ENCODE data around the gene SEC24D.

The SEC24D gene

DNA sequence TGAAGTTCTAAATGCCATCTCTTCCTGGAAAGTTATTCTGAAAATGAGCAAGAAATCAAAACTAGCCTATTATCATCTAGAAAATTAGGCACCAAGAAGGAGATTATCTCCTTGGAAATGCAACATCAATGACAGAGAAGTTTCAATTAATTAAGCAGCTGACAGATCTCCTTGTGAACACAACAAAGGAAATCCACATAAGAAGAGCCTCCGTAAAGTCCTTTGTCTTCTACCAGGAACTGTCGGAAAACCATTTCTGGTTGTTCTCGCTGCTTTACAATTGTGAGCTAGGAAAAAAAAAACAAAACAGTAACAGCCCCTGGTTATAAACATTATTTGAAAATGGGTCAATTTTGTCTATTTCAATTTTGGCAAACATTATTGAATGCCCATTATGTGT lies 112.6 kb downstream of the SEC24D start:
- no peak for DNase-seq (ENCODE audit: low spot score)
- TF ChIP-seq, protein P1, sequence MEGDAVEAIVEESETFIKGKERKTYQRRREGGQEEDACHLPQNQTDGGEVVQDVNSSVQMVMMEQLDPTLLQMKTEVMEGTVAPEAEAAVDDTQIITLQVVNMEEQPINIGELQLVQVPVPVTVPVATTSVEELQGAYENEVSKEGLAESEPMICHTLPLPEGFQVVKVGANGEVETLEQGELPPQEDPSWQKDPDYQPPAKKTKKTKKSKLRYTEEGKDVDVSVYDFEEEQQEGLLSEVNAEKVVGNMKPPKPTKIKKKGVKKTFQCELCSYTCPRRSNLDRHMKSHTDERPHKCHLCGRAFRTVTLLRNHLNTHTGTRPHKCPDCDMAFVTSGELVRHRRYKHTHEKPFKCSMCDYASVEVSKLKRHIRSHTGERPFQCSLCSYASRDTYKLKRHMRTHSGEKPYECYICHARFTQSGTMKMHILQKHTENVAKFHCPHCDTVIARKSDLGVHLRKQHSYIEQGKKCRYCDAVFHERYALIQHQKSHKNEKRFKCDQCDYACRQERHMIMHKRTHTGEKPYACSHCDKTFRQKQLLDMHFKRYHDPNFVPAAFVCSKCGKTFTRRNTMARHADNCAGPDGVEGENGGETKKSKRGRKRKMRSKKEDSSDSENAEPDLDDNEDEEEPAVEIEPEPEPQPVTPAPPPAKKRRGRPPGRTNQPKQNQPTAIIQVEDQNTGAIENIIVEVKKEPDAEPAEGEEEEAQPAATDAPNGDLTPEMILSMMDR (IDR thresholded peaks at IDR 0.05; ENCODE audit: extremely low read depth, missing control alignments) = no peak

DNA sequence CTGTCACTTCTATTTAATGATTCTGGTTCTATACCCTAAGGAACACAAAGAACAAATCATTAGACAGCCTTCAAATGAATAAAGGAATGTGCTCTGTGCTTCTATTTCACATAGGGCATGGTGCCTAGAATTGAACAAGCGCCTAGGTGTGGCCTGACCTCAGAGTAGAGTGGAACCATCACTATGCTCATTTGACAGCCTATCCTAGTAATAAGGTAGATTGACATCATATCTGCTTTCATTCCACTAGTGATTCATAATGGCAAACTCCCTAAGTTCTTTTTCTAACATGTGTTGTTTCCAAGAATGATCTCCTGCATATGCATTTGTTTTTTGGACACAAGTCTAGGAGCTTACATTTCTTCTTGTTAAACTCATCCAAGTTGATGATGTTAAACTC lies 114.2 kb downstream of the SEC24D start:
- DNase-seq (ENCODE audit: low spot score) = no peak
- TF ChIP-seq, protein P1 (IDR thresholded peaks at IDR 0.05; ENCODE audit: extremely low read depth, missing control alignments) = no peak

DNA sequence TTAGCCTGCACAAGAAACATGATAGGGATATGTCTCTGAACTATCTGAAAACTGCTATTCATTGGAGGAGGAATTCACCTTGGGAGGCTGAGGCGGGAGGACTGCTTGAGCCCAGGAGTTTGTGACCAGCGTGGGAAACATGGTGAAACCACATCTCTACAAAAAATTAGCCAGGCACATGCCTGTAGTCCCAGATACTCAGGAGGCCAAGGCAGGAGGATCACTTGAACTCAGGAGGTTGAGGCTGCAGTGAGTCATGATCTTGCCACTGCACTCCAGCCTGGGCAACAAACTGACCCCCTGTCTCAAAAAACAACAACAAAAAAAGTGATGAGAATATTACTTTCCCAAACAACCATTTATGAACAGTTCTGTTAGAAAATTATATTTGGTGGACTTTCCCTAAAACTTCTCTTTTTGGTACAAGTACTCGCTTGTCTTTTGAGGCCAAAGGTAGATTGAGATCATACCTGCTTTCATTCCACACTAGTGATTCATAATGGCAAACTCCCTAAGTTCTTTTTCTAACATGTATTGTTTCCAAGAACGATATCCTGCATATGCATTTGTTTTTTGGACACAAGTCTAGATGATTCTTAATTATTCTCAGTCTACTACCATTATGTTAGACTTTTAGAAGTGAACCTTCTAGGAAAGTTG lies 117.3 kb downstream of the SEC24D start:
- TF ChIP-seq, protein P1 (IDR thresholded peaks at IDR 0.05; ENCODE audit: extremely low read depth, missing control alignments) = no peak
- no peak for DNase-seq (ENCODE audit: low spot score)

DNA sequence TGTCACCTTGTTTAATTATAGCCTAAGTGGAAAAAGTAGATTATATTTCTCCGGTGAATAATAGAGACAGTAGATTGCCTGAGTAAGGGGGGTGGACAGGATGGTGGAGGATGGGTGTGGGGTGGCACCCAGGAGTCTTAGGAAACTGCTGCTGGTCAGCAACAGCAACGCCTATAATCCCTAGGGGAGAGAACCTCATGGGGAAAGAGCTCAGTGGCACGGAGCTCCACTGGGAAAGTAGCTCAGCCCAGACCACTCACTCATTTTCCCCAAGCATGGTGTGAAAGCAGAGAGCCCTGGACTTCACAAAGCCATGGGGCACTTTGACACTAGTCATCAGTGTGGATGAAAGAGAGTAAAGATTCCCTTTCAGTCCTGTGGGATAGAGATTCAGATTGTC lies 119.6 kb downstream of the SEC24D start:
- TF ChIP-seq, protein P1 (IDR thresholded peaks at IDR 0.05; ENCODE audit: extremely low read depth, missing control alignments) = no peak
- no peak for DNase-seq (ENCODE audit: low spot score)

DNA sequence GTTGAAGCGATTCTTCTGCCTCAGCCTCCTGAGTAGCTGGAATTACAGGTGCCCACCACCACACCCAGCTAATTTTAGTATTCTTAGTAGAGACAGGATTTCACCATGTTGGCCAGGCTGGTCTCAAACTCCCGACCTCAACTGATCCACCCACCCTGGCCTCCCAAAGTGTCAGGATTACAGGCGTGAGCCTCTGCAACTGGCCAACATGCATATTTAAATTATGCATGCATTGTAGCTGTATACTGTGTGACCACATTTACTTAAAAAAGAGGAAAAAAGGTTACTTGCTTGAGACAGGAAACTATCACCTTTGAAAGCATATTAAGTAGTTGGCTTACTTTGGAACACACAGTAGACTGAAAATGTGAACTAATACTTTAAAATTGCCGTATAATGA lies 121.2 kb downstream of the SEC24D start:
- no peak for DNase-seq (ENCODE audit: low spot score)
- TF ChIP-seq, protein P1 (IDR thresholded peaks at IDR 0.05; ENCODE audit: extremely low read depth, missing control alignments) = no peak

DNA sequence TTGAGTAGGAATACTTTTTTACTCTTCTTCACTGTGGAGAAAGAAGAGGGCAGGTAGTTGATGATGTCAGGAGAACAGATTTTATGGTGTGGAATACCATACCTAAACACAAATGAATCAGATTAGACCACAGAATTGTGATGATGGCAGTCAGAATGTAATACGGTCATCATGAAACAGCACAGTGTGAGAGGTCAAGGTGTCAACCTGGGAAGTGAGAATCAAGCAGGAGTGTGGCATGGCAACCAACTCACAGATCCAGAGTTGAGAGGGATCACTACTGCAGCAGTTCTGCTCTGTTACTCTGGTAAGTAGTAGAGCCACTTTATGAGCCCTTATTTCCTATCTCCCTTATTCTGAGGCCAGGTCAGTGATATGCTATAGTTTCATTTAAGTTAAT lies 123.1 kb downstream of the SEC24D start:
- DNase-seq (ENCODE audit: low spot score) = no peak
- TF ChIP-seq, protein P1 (IDR thresholded peaks at IDR 0.05; ENCODE audit: extremely low read depth, missing control alignments) = no peak

DNA sequence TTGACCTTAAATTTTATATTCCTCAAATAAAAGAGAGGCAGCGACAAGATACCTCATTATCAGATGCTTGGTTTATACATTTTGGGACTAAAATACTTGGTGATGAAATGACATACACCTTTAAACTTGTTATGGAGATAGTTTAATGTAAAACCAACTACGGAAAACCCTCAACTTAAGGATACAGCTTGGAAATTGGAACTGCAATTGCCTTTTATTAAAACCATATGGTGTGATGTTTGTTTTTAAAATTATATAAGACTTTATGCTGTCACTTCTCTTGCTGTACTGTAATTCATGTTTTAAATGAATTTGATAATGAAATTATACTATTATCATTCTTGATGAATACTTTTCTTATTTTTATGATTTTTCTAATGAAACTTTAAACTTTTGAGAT lies 124.9 kb downstream of the SEC24D start:
- DNase-seq (ENCODE audit: low spot score) = no peak
- TF ChIP-seq, protein P1 (IDR thresholded peaks at IDR 0.05; ENCODE audit: extremely low read depth, missing control alignments) = no peak
